Pulmonary artery endothelial cell (primary cell): ENCODE data around the gene ZPLD1. TPM values are rescaled to one million over a fixed set of nuclear protein-coding genes. Genes with fewer than 3 reads are reported as not detected.

Experiments used
- DNase-seq: peaks from one replicate; pipeline ENCODE4 v3.0.0-alpha.2; 2011; ENCODE audit warnings: low read depth, low spot score
- total RNA-seq: library from RNA; depleted of rRNA; stranded (reverse); fragments of >200 nt; gene quantifications from 2 replicates; pipeline ENCODE4 v1.2.3, GENCODE V29; 2014

ZPLD1 gene
- total RNA-seq, 1 donor from 2014 or later = 0.07 TPM

GRCh38 chr3:102526865-102527264 is 92.0 kb downstream of the ZPLD1 start:
- DNase-seq = no peak

GRCh38 chr3:102528727-102529126 is 93.9 kb downstream of the ZPLD1 start:
- no peak for DNase-seq
